Nephron (organoid): ENCODE measurements around the gene PACS2.

Source experiments
- H3K27ac Mint-ChIP-seq, 3 experiments: 2 replicates each; pipeline ENCODE4 v1.8.0; 2020; ENCODE audit warnings: mixed read lengths in 3 of 3, mild to moderate bottlenecking in 2 of 3, moderate library complexity in 1 of 3
- H3K27me3 Mint-ChIP-seq: 2 replicates; pipeline ENCODE4 v1.8.0; 2021; ENCODE audit warnings: low read depth, mild to moderate bottlenecking, moderate library complexity, mixed read lengths
- H3K36me3 Mint-ChIP-seq: 2 replicates; pipeline ENCODE4 v1.8.0; 2020; ENCODE audit warnings: low read depth, mixed read lengths
- H3K4me1 Mint-ChIP-seq: 2 replicates; pipeline ENCODE4 v1.8.0; 2020; ENCODE audit warnings: mixed read lengths
- H3K4me3 Mint-ChIP-seq, 3 experiments: 2 replicates each; pipeline ENCODE4 v1.8.0; 2020; ENCODE audit warnings: mild to moderate bottlenecking in 3 of 3, mixed read lengths in 3 of 3, moderate library complexity in 2 of 3
- H3K9me3 Mint-ChIP-seq: 2 replicates; pipeline ENCODE4 v1.8.0; 2020; ENCODE audit warnings: mixed read lengths
- TF ChIP-seq, protein P1 (sequence below), 3 experiments: fragments of 200-600 bp; sonication (generic); IDR thresholded peaks; one replicate each; pipeline ENCODE4 v1.5.0; 2021; ENCODE audit warnings: antibody characterized with exemption in 3 of 3; ENCODE audit not compliant: unreplicated experiment in 3 of 3

Gene PACS2

GRCh38 chr14:105414456-105415371 lies 100.2 kb downstream of the PACS2 start:
- Mint-ChIP-seq H3K36me3 (no peaks in the 10 kb centered on the region), H3K4me3 (peak overlapping the region; percentile 82 to 90 (median 84)), H3K27me3 (peaks cover 30% of the 10 kb centered on the region), H3K27ac (peak overlapping the region; percentile 58 to 93 (median 69)), H3K4me1 (peaks cover 18% of the 10 kb centered on the region), H3K9me3 (no peaks in the 10 kb centered on the region)
- TF ChIP-seq, protein P1, sequence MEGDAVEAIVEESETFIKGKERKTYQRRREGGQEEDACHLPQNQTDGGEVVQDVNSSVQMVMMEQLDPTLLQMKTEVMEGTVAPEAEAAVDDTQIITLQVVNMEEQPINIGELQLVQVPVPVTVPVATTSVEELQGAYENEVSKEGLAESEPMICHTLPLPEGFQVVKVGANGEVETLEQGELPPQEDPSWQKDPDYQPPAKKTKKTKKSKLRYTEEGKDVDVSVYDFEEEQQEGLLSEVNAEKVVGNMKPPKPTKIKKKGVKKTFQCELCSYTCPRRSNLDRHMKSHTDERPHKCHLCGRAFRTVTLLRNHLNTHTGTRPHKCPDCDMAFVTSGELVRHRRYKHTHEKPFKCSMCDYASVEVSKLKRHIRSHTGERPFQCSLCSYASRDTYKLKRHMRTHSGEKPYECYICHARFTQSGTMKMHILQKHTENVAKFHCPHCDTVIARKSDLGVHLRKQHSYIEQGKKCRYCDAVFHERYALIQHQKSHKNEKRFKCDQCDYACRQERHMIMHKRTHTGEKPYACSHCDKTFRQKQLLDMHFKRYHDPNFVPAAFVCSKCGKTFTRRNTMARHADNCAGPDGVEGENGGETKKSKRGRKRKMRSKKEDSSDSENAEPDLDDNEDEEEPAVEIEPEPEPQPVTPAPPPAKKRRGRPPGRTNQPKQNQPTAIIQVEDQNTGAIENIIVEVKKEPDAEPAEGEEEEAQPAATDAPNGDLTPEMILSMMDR (IDR thresholded peaks at IDR 0.05; ENCODE audit: unreplicated experiment in 3 of 3), result peak; percentile 78 to 84 (median 81)

DNA sequence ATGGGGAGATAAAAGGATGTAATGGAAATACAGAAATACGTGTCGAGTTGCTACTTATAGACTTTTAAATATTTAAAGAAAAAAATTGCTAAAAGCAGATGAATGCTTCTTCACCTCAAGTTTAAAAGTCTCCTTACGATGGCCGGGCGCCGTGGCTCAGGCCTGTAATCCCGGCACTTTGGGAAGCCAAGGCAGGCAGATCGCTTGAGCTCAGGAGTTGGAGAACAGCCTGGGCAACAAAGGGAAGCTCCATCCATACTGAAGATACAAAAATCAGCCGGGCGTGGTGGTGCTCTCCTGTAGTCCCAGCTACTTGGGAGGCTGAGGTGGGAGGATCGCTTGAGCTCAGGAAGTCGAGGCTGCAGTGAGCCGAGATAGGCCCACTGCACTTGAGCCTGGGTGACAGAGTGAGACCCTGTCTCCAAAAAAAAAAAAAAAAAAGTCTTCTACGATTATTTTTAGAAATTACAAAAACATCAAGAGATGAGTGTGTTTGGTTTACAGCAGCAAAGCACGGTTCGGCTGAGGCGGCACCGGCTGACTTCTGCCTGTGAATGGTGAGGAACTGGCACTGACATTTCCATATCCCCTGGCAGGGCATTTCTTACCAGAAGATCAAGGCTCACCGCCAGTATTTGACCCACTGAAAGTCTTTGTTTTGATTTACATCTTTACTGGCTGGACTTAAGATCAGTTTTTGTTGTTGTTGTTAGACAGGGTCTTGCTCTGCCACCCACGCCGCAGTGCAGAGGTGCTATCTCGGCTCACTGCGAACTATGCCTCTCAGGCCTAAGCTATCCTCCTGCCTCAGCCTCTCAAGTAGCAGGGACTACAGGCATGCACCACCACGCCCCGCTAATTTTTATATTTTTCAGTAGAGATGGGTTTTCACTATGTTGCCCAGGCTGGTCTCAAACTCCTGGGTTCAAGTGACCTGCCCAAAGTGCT lies 101.2 kb downstream of the PACS2 start:
- H3K27ac Mint-ChIP-seq, result peak overlapping the region; percentile 58 to 93 (median 69)
- H3K9me3 Mint-ChIP-seq, result no peaks in the 10 kb centered on the region
- H3K36me3 Mint-ChIP-seq, result no peaks in the 10 kb centered on the region
- peaks cover 18% of the 10 kb centered on the region for H3K4me1 Mint-ChIP-seq
- TF ChIP-seq, protein P1 (IDR thresholded peaks at IDR 0.05; ENCODE audit: unreplicated experiment in 3 of 3), result no peak
- H3K27me3 Mint-ChIP-seq, result peaks cover 19% of the 10 kb centered on the region
- H3K4me3 Mint-ChIP-seq, result peak overlapping the region; percentile 82 to 90 (median 84)

- H3K36me3 Mint-ChIP-seq, result no peaks in the 10 kb centered on the region
- H3K4me3 Mint-ChIP-seq, result peak overlapping the region; percentile 72 to 90 (median 82)
- H3K27ac Mint-ChIP-seq, result peak overlapping the region in 1 of 3 experiments; percentile 8
- no peaks in the 10 kb centered on the region for H3K9me3 Mint-ChIP-seq
- TF ChIP-seq, protein P1 (IDR thresholded peaks at IDR 0.05; ENCODE audit: unreplicated experiment in 3 of 3), result no peak
- peaks cover 14% of the 10 kb centered on the region for H3K27me3 Mint-ChIP-seq
- H3K4me1 Mint-ChIP-seq, result peaks cover 18% of the 10 kb centered on the region
These were observed 102.1 kb downstream of the PACS2 start for GRCh38 chr14:105416671-105417070.

- no peaks in the 10 kb centered on the region for H3K36me3 Mint-ChIP-seq
- H3K27me3 Mint-ChIP-seq, result peaks cover 9% of the 10 kb centered on the region
- TF ChIP-seq, protein P1 (IDR thresholded peaks at IDR 0.05; ENCODE audit: unreplicated experiment in 3 of 3), result no peak
- peak overlapping the region; percentile 14 to 65 (median 52) for H3K27ac Mint-ChIP-seq
- no peaks in the 10 kb centered on the region for H3K9me3 Mint-ChIP-seq
- H3K4me3 Mint-ChIP-seq, result peak overlapping the region; percentile 74 to 82 (median 78)
- H3K4me1 Mint-ChIP-seq, result peaks cover 18% of the 10 kb centered on the region
These were observed 103.2 kb downstream of the PACS2 start for GRCh38 chr14:105417690-105418121.

DNA sequence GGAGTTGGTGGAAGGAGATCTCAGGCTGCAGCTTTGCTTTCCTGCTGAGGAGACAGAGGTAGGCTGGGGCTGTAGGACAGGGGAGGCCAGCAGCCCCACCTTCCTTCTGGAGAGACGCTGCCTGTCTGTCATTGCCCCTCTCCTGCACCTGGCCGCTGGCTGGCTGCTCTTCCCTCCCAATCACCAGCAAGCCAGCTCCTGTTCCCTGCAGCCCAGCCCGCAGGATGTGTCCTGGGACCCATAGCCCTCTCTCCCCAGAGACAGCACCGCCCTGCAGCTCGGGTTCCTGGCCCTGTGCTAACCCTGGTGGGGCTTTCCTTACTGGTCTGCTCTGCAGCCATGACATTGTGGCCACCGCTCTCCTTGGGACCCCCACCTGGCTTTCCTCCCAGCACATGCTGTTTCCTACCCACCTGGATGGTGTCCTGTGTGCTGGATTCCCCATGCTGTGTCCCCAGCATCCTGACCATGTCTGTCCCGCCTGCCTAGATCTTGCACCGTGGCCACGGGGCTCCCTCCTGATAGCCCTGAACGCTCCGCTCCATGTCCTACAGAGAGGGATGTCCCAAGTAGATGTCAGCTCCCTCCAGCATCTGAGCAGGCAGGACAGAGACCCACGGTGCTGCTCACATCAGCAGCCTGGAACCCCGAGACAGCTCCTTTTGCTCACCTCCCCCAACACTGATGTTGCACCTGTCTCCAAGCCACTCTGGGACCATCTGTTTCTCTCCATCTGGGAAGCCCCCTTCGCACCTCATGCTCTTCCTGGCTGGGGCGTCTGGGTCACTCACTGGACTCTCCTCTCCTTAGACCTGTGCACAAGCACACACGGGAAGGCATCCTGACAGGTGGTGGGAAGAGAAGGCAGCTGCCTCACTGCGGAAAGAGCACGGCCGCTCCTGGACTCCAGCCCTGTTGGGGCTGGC lies 104.0 kb downstream of the PACS2 start:
- Mint-ChIP-seq H3K27me3 (peaks cover 3% of the 10 kb centered on the region), H3K9me3 (no peaks in the 10 kb centered on the region), H3K27ac (peak overlapping the region; percentile 65 to 86 (median 85)), H3K4me3 (peak overlapping the region; percentile 76 to 82 (median 78)), H3K36me3 (no peaks in the 10 kb centered on the region), H3K4me1 (peaks cover 18% of the 10 kb centered on the region)
- TF ChIP-seq, protein P1 (IDR thresholded peaks at IDR 0.05; ENCODE audit: unreplicated experiment in 3 of 3), result no peak
